Activated B cell treated with CpG ODN at 0.5 μM for 24 hours (primary cell): ENCODE results near the gene RCAN1. TPM values are rescaled to one million over a fixed set of nuclear protein-coding genes. Genes with fewer than 3 reads are reported as not detected.

Experiments used
- ATAC-seq: fragments of 200-7000 bp; cut with Tn5 transposase; one replicate; pipeline ENCODE4 v1.10.0; 2021; ENCODE audit warnings: low read depth, mild to moderate bottlenecking, moderate library complexity
- CTCF ChIA-PET: fragments of 350-600 bp; sonication (Branson Sonifier 250); formaldehyde crosslinking; loops from one replicate; lab custom pipeline; 2021; ENCODE audit warnings: antibody characterized with exemption; lab: Charles Lee
- POLR2A ChIA-PET: fragments of 350-600 bp; sonication (Branson Sonifier 250); formaldehyde crosslinking; loops from one replicate; lab custom pipeline; 2021; ENCODE audit warnings: antibody characterized with exemption; lab: Charles Lee
- DNase-seq: peaks from one replicate; pipeline ENCODE4 v3.0.0; 2022
- H3K27ac Mint-ChIP-seq: one replicate; pipeline ENCODE4 v1.8.0; 2020; ENCODE audit warnings: mixed read lengths
- H3K27me3 Mint-ChIP-seq: one replicate; pipeline ENCODE4 v1.8.0; 2021; ENCODE audit warnings: mixed read lengths
- H3K36me3 Mint-ChIP-seq: one replicate; pipeline ENCODE4 v1.8.0; 2021; ENCODE audit warnings: low read depth, mixed read lengths
- H3K4me1 Mint-ChIP-seq: one replicate; pipeline ENCODE4 v1.8.0; 2021; ENCODE audit warnings: mixed read lengths
- H3K4me3 Mint-ChIP-seq: one replicate; pipeline ENCODE4 v1.8.0; 2020; ENCODE audit warnings: mild to moderate bottlenecking, mixed read lengths
- H3K9me3 Mint-ChIP-seq: one replicate; pipeline ENCODE4 v1.8.0; 2020; ENCODE audit warnings: mixed read lengths
- CTCF ChIP-seq: fragments of 200-600 bp; IDR thresholded peaks from one replicate; pipeline ENCODE4 v1.8.0; 2022; ENCODE audit warnings: antibody characterized with exemption, mild to moderate bottlenecking
- intact Hi-C: fragments of 100-400 bp; cut with micrococcal nuclease; formaldehyde crosslinking; loops from one replicate; pipeline ENCODE4 v1.15.1; 2024
- total RNA-seq: library from RNA; stranded (reverse); gene quantifications from 2 replicates; pipeline ENCODE4 v1.2.3, GENCODE V29; 2022

Gene RCAN1
- total RNA-seq, 1 donor from 2014 or later, result 5.8 TPM

DNA sequence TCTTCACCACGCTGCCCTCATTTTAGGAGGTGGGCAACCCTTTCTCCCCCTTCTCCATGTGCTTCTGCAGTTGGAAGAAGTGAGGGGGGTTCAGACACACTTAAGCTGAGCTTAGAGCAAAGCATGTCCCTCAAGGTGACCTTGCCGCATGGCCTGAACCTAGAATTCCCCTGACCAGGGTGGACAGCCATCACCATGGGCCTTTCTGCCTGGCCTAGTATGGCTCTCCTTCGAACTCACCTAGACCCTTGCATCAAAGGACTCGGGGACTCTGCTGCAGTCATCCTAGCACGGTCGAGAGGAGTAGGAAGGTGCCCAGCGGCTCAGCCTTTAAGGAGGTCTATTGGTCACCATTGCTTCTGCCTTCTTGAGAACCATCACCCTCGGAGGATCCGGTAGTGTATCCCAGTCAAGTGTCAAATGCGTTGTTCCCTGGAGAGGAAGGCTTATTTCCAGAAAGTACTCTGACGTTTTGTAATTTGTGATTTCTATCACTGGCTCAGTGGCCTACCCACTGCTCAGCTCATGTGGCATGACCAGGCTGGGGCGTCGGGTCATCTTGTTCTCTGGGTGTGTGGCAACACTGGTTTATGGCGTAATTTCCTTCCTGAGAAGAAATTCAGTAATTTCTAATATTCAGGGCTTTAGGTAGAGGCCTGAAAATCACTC, 103.0 kb downstream of the RCAN1 start, which contains the start of gene KCNE1:
Gene KCNE1 (minus strand): TSS at position 424 of the 669 bp plus-strand sequence. CDS start 62,576 bp downstream, outside the sequence.
- ChIA-PET CTCF (no interaction called here), POLR2A (no interaction called here)
- ATAC-seq, result no peak

DNA sequence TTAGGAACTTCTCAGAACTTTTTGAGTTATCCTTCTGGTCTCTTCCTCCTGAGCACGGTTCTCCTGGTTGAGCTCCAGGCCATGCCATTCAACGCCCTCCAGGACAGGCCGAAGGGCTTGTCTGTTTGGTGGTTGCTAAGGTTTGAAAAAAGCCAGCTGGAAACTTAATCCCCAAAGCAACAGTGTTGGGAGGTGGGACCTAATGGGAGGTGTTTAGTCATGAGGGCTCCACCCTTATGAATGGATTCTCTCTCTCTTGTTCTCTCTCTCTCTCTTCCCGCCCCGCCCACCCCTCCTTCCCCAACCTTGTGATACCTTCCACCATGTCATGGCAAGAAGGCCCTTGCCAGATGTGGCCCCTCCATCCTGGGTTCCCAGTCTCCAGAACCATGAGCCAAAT, 103.7 kb downstream of the RCAN1 start:
- Mint-ChIP-seq H3K4me1 (no peaks in the 10 kb centered on the region), H3K9me3 (no peaks in the 10 kb centered on the region), H3K27me3 (no peaks in the 10 kb centered on the region), H3K27ac (no peak overlapping the region), H3K36me3 (no peaks in the 10 kb centered on the region), H3K4me3 (no peak overlapping the region)
- DNase-seq, result no peak
- CTCF ChIA-PET, result interaction anchor here (1.0 to 1.6 kb wide), 2 partner anchors 71 to 91 kb away, joined by 3 to 12 read pairs; no protein-coding TSS in a partner anchor
- ATAC-seq, result no peak
- TF ChIP-seq CTCF, result no peak
- POLR2A ChIA-PET, result no interaction called here
- intact Hi-C loops, result no loop called here

More for the DNA sequence above, 103.0 kb downstream of the RCAN1 start, which contains the start of gene KCNE1:
- no peak within 1 kb of the TSS for H3K4me3 Mint-ChIP-seq
- no peaks in the 10 kb centered on the region for H3K27me3 Mint-ChIP-seq
- no peak for TF ChIP-seq CTCF
- intact Hi-C loops, result no loop called here
- H3K27ac Mint-ChIP-seq, result no peak within 1 kb of the TSS
- DNase-seq, result no peak
- H3K4me1 Mint-ChIP-seq, result no peaks in the 10 kb centered on the region
- no peaks in the 10 kb centered on the region for H3K9me3 Mint-ChIP-seq
- H3K36me3 Mint-ChIP-seq, result no peaks in the 10 kb centered on the region

- ATAC-seq, result peak; percentile 54
- H3K4me1 Mint-ChIP-seq, result no peaks in the 10 kb centered on the region
- CTCF ChIA-PET, result interaction anchor here (1.0 to 1.6 kb wide), 2 partner anchors 71 to 92 kb away, joined by 3 to 12 read pairs; no protein-coding TSS in a partner anchor
These were observed 104.5 kb downstream of the RCAN1 start for GRCh38 chr21:34510148-34511142.

GRCh38 chr21:34509151-34509550, 105.8 kb downstream of the RCAN1 start:
- TF ChIP-seq CTCF, result no peak
- POLR2A ChIA-PET, result no interaction called here
- H3K4me1 Mint-ChIP-seq, result no peaks in the 10 kb centered on the region
- CTCF ChIA-PET, result no interaction called here
- no peaks in the 10 kb centered on the region for H3K9me3 Mint-ChIP-seq
- H3K36me3 Mint-ChIP-seq, result no peaks in the 10 kb centered on the region
- no peaks in the 10 kb centered on the region for H3K27me3 Mint-ChIP-seq
- DNase-seq (no peak), ATAC-seq (no peak)
- intact Hi-C loops, result no loop called here
- no peak overlapping the region for H3K4me3 Mint-ChIP-seq
- no peak overlapping the region for H3K27ac Mint-ChIP-seq

More at GRCh38 chr21:34510148-34511142, 104.5 kb downstream of the RCAN1 start:
- Mint-ChIP-seq H3K27ac (no peak overlapping the region), H3K36me3 (no peaks in the 10 kb centered on the region), H3K9me3 (no peaks in the 10 kb centered on the region), H3K4me3 (no peak overlapping the region), H3K27me3 (no peaks in the 10 kb centered on the region)
- TF ChIP-seq CTCF, result no peak
- POLR2A ChIA-PET, result no interaction called here
- DNase-seq, result no peak
- intact Hi-C loops, result loop anchor here (1.0 kb wide), 2 partner anchors 93 to 120 kb away; no protein-coding TSS in a partner anchor
